Glutamatergic neuron (in vitro differentiated cells): ENCODE results near the gene USH1G. TPM values are rescaled to one million over a fixed set of nuclear protein-coding genes. Genes with fewer than 3 reads are reported as not detected.

ENCODE experiments used
- DNase-seq: peaks from one replicate; pipeline ENCODE4 v3.0.0; 2022
- H3K27ac Mint-ChIP-seq: one replicate; pipeline ENCODE4 v1.8.0; 2020; ENCODE audit warnings: mild to moderate bottlenecking, mixed read lengths, inconsistent platforms; ENCODE audit not compliant: unreplicated experiment
- H3K27me3 Mint-ChIP-seq: one replicate; pipeline ENCODE4 v1.8.0; 2020; ENCODE audit warnings: mild to moderate bottlenecking, moderate library complexity, mixed read lengths, inconsistent platforms; ENCODE audit not compliant: unreplicated experiment
- H3K36me3 Mint-ChIP-seq: one replicate; pipeline ENCODE4 v1.8.0; 2020; ENCODE audit warnings: mild to moderate bottlenecking, mixed read lengths, inconsistent platforms; ENCODE audit not compliant: unreplicated experiment
- H3K4me1 Mint-ChIP-seq: one replicate; pipeline ENCODE4 v1.8.0; 2020; ENCODE audit warnings: mild to moderate bottlenecking, low read depth, mixed read lengths, inconsistent platforms; ENCODE audit not compliant: unreplicated experiment
- H3K4me3 Mint-ChIP-seq: one replicate; pipeline ENCODE4 v1.8.0; 2020; ENCODE audit warnings: mild to moderate bottlenecking, mixed read lengths, inconsistent platforms; ENCODE audit not compliant: unreplicated experiment
- H3K9me3 Mint-ChIP-seq: one replicate; pipeline ENCODE4 v1.8.0; 2020; ENCODE audit warnings: mild to moderate bottlenecking, moderate library complexity, mixed read lengths, inconsistent platforms; ENCODE audit not compliant: unreplicated experiment
- total RNA-seq: library from RNA; stranded (reverse); fragmentation: NEBNext Ultra II Directional; extraction: Animal tissue kit (Norgen Biotek cat#: 25700); gene quantifications from one replicate; pipeline ENCODE4 v1.2.1, GENCODE V29; 2021; ENCODE audit not compliant: unreplicated experiment
- TF ChIP-seq, protein P1 (sequence below): fragments of 200-600 bp; sonication (generic); IDR thresholded peaks from one replicate; pipeline ENCODE4 v1.5.0; 2021; ENCODE audit not compliant: partially characterized antibody, unreplicated experiment

USH1G gene
- total RNA-seq, 1 donor from 2014 or later = 0.12 TPM

DNA sequence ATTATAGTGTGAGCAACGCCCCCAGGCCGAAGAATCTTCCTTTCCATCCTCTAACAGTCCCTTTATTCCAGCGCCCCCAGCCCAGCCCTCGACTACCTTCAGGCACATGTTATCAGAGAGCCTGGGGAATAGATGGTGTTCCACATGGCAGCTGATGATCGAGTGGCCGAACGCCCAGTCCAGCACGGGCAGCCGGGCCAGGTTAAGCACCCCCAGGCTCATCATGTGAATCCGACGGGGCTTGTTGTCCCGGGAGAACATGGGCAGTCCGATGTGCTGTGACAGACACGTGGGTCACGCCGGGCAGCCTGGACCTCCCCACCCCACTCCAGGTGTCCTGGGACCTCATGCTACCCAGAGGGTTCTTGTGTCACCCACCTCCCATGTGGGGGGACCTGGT is 43.7 kb downstream of the USH1G start:
- H3K36me3 Mint-ChIP-seq = no peaks in the 10 kb centered on the region
- H3K27ac Mint-ChIP-seq = no peak overlapping the region
- peaks cover 4% of the 10 kb centered on the region for H3K9me3 Mint-ChIP-seq
- DNase-seq = no peak
- TF ChIP-seq, protein P1, sequence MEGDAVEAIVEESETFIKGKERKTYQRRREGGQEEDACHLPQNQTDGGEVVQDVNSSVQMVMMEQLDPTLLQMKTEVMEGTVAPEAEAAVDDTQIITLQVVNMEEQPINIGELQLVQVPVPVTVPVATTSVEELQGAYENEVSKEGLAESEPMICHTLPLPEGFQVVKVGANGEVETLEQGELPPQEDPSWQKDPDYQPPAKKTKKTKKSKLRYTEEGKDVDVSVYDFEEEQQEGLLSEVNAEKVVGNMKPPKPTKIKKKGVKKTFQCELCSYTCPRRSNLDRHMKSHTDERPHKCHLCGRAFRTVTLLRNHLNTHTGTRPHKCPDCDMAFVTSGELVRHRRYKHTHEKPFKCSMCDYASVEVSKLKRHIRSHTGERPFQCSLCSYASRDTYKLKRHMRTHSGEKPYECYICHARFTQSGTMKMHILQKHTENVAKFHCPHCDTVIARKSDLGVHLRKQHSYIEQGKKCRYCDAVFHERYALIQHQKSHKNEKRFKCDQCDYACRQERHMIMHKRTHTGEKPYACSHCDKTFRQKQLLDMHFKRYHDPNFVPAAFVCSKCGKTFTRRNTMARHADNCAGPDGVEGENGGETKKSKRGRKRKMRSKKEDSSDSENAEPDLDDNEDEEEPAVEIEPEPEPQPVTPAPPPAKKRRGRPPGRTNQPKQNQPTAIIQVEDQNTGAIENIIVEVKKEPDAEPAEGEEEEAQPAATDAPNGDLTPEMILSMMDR = no peak
- peaks cover 7% of the 10 kb centered on the region for H3K27me3 Mint-ChIP-seq
- H3K4me1 Mint-ChIP-seq = no peaks in the 10 kb centered on the region
- H3K4me3 Mint-ChIP-seq = no peak overlapping the region

- no peaks in the 10 kb centered on the region for H3K36me3 Mint-ChIP-seq
- no peak overlapping the region for H3K27ac Mint-ChIP-seq
- H3K4me1 Mint-ChIP-seq = peaks cover 2% of the 10 kb centered on the region
- peaks cover 4% of the 10 kb centered on the region for H3K9me3 Mint-ChIP-seq
- DNase-seq = no peak
- H3K4me3 Mint-ChIP-seq = no peak overlapping the region
- TF ChIP-seq, protein P1 = no peak
- H3K27me3 Mint-ChIP-seq = peaks cover 7% of the 10 kb centered on the region
Observed at GRCh38 chr17:74878658-74879057, 44.4 kb downstream of the USH1G start.

DNA sequence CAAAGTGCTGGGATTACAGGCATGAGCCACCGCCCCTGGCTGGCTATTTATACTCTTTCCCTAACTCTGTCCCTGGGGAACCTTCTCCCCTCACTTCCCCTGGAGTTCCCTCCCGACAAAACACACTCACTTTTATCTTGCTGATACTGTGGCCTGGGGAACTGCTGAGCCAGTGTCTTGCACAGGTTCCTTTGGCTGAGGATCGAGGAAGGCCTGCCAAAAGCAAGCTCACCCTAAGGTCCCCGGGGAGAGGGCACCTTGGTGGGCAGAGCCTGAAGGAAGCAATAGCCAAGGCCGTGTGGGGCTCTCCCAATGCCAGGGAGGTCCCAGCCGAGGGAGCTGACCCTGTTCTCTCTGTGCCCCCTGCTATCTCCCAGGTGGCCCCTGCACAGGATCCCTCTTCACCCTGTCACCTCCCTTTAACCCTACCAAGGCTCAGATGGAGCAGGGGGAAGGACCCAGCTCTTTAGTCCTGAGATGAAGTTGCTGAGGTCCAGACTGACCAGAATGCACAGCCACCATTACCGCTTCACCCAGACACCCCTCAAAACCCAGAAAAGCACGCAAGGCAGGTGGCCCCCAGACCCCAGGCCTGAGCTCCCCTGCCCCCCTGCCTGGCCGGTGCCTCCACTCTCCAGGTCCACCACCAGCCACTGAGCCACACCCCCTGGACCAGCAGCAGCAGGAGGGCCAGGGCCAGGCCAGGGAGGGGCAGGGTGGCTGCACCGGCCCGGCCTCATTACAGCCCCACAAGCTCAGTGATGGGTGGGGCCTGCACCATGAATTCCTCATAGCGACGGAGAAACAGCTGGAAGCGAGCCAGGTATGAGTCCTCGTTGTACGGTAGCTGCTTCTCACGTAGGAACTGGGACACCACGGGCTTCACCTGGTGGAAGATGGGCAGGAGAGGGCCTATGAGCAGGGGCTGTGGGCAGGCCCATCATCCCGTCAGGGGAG is 45.2 kb downstream of the USH1G start:
- H3K4me3 Mint-ChIP-seq = no peak overlapping the region
- H3K36me3 Mint-ChIP-seq = no peaks in the 10 kb centered on the region
- TF ChIP-seq, protein P1 = no peak
- peaks cover 2% of the 10 kb centered on the region for H3K4me1 Mint-ChIP-seq
- H3K27me3 Mint-ChIP-seq = peaks cover 11% of the 10 kb centered on the region
- H3K27ac Mint-ChIP-seq = no peak overlapping the region
- DNase-seq = no peak
- peaks cover 10% of the 10 kb centered on the region for H3K9me3 Mint-ChIP-seq

DNA sequence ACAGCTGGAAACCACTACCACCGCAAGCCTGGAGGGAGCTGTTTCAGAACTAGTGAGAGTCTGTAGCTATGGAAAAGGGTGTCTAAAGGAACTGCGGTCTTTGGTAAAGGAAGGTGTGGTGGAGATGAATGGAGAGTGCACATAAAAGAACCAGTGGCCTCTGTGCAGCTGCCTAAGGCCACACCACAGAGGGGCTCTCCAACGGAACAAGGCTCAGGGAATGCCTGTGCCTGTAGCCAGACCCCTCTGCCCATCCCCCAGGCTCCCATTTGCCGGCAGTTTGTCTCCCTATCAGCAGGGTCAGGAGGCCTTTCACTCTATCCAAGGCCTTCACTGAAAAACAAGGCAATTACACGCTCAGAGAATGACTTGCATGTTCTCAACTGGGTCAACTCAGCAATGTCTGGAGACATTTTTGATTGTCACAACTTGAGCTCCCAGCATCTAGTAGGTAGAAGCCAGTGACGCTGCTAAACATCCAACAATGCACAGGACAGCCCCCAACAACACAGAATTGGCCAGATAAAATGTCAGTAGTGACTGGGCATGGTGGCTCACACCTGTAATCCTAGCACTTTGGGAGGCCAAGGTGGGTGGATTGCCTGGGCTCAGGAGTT is 47.0 kb downstream of the USH1G start:
- no peak for DNase-seq

More for the DNA sequence above, 47.0 kb downstream of the USH1G start:
- Mint-ChIP-seq H3K27ac (no peak overlapping the region), H3K36me3 (no peaks in the 10 kb centered on the region), H3K4me1 (peaks cover 6% of the 10 kb centered on the region), H3K9me3 (peaks cover 10% of the 10 kb centered on the region), H3K27me3 (peaks cover 12% of the 10 kb centered on the region), H3K4me3 (no peak overlapping the region)
- TF ChIP-seq, protein P1 = no peak
